Neural cell (in vitro differentiated cells): ENCODE measurements around the gene OPRL1. TPM values are rescaled to one million over a fixed set of nuclear protein-coding genes. Genes with fewer than 3 reads are reported as not detected.

Experiments used
- H2AFZ ChIP-seq: fragments of 200-600, 300-800 bp; sonication (generic), shearing (Covaris generic); 2 replicates; pipeline ENCODE4 v1.6.0; 2014; ENCODE audit warnings: low read depth, mild to moderate bottlenecking, antibody characterized with exemption, low read length, moderate library complexity
- H3F3A ChIP-seq: fragments of 200-600 bp; shearing (Covaris generic); 2 replicates; pipeline ENCODE4 v1.6.1; 2016; ENCODE audit warnings: mild to moderate bottlenecking, moderate library complexity, mixed read lengths, antibody characterized with exemption, low read length; ENCODE audit not compliant: insufficient read depth, poor library complexity, severe bottlenecking
- H3K27ac ChIP-seq: fragments of 200-600, 300-800 bp; sonication (generic), shearing (Covaris generic); 2 replicates; pipeline ENCODE4 v1.5.1; 2014; ENCODE audit warnings: mild to moderate bottlenecking, low read length, moderate library complexity
- H3K27me3 ChIP-seq: fragments of 300-800, 200-600 bp; sonication (generic), shearing (Covaris generic); 2 replicates; pipeline ENCODE4 v1.6.0; 2014; ENCODE audit warnings: mild to moderate bottlenecking, low read depth, low read length, moderate library complexity; ENCODE audit not compliant: insufficient read depth
- H3K36me3 ChIP-seq: fragments of 300-800, 200-600 bp; sonication (generic), shearing (Covaris generic); 2 replicates; pipeline ENCODE4 v1.5.1; 2014; ENCODE audit warnings: mild to moderate bottlenecking, antibody characterized with exemption, low read length, moderate library complexity; ENCODE audit not compliant: insufficient read depth
- H3K4me2 ChIP-seq: fragments of 300-800, 200-600 bp; sonication (generic), shearing (Covaris generic); 2 replicates; pipeline ENCODE4 v1.6.0; 2014; ENCODE audit warnings: mild to moderate bottlenecking, low read length
- H3K4me3 ChIP-seq: fragments of 300-800, 200-600 bp; sonication (generic), shearing (Covaris generic); 2 replicates; pipeline ENCODE4 v1.5.1; 2014; ENCODE audit warnings: mild to moderate bottlenecking, low read length, moderate library complexity
- H3K79me2 ChIP-seq: fragments of 200-600 bp; shearing (Covaris generic); replicated peaks from 2 replicates; pipeline ENCODE4 v1.6.0; 2014; ENCODE audit warnings: mild to moderate bottlenecking, low read length, moderate library complexity; ENCODE audit not compliant: insufficient read depth
- H3K9ac ChIP-seq: fragments of 300-800, 200-600 bp; sonication (generic), shearing (Covaris generic); 2 replicates; pipeline ENCODE4 v1.6.1; 2016; ENCODE audit warnings: mild to moderate bottlenecking, low read length, mixed read lengths
- H3K9me2 ChIP-seq: fragments of 200-600 bp; shearing (Covaris generic); 2 replicates; pipeline ENCODE4 v1.6.1; 2016; ENCODE audit warnings: mild to moderate bottlenecking, low read length, mixed read lengths; ENCODE audit not compliant: insufficient read depth
- H3K9me3 ChIP-seq: fragments of 200-600, 300-800 bp; sonication (generic), shearing (Covaris generic); 2 replicates; pipeline ENCODE4 v1.6.1; 2016; ENCODE audit warnings: mild to moderate bottlenecking, mixed run types, low read length, moderate library complexity, mixed read lengths
- H4K20me1 ChIP-seq: fragments of 200-600 bp; shearing (Covaris generic); 2 replicates; pipeline ENCODE4 v1.6.1; 2016; ENCODE audit warnings: mild to moderate bottlenecking, mixed run types; ENCODE audit not compliant: insufficient read depth
- EP300 ChIP-seq: fragments of 450-650 bp; conservative IDR thresholded peaks from 2 replicates; pipeline ENCODE4 v1.6.1; 2014; ENCODE audit warnings: antibody characterized with exemption, mild to moderate bottlenecking, moderate library complexity; ENCODE audit not compliant: poor library complexity, severe bottlenecking
- EZH2 ChIP-seq: fragments of 200-600, 300-800 bp; shearing (Covaris generic), sonication (generic); IDR thresholded peaks from 2 replicates; pipeline ENCODE4 v1.6.1; 2014; ENCODE audit warnings: antibody characterized with exemption, low read length, borderline replicate concordance, mild to moderate bottlenecking; ENCODE audit not compliant: insufficient read depth, poor library complexity, severe bottlenecking
- MXI1 ChIP-seq: fragments of 450-650 bp; conservative IDR thresholded peaks from 2 replicates; pipeline ENCODE4 v1.6.1; 2014; ENCODE audit warnings: antibody characterized with exemption, mild to moderate bottlenecking; ENCODE audit not compliant: poor library complexity, severe bottlenecking
- POLR2AphosphoS5 ChIP-seq: IDR thresholded peaks from 2 replicates; pipeline ENCODE4 v1.6.1; 2012
- RAD21 ChIP-seq: fragments of 450-650 bp; conservative IDR thresholded peaks from 2 replicates; pipeline ENCODE4 v1.6.1; 2014; ENCODE audit warnings: antibody characterized with exemption, mild to moderate bottlenecking, moderate library complexity
- SMC3 ChIP-seq: fragments of 450-650 bp; conservative IDR thresholded peaks from 2 replicates; pipeline ENCODE4 v1.6.1; 2014; ENCODE audit warnings: antibody characterized with exemption, mild to moderate bottlenecking, moderate library complexity; ENCODE audit not compliant: poor library complexity
- TAF1 ChIP-seq: IDR thresholded peaks from 2 replicates; pipeline ENCODE4 v1.6.1; 2012; ENCODE audit warnings: low read depth
- polyA plus RNA-seq: library from polyadenylated mRNA; depleted of rRNA; stranded (reverse); fragments of >200 nt; gene quantifications from 2 replicates; pipeline ENCODE4 v1.2.3, GENCODE V29; 2014
- TF ChIP-seq, protein P1 (sequence below): IDR thresholded peaks from 2 replicates; pipeline ENCODE4 v1.6.1; 2012; ENCODE audit warnings: borderline replicate concordance
- TF ChIP-seq, protein P2 (sequence below): fragments of 450-650 bp; IDR thresholded peaks from 2 replicates; pipeline ENCODE4 v1.5.1; 2014; ENCODE audit warnings: antibody characterized with exemption, mild to moderate bottlenecking, moderate library complexity; ENCODE audit not compliant: poor library complexity, severe bottlenecking

Gene OPRL1
- polyA plus RNA-seq, 1 donor from 2014 or later, result 18.3 TPM

DNA sequence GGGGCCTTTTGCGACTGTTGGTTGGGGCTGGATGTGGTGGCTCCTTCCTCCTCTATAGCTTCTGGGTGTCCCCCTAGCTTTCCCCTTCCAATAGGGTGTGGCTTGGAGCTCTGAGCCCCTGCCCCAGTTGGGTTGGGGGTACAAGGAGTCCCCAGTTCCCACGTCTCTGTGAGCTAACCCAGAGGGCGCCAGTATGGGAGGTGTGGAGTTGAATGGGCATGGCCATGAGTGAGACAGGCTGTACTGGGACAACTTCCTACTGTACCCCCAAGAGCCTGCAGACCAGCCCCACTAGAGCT, 42.7 kb upstream of the OPRL1 start:
- Histone ChIP-seq H2AFZ (no peak overlapping the region), H3K4me3 (no peak overlapping the region), H3K27me3 (peaks cover 54% of the 10 kb centered on the region), H3K4me2 (no peak overlapping the region), H3F3A (no peaks in the 10 kb centered on the region), H3K27ac (no peak overlapping the region), H3K36me3 (no peaks in the 10 kb centered on the region), H4K20me1 (no peaks in the 10 kb centered on the region), H3K79me2 (no peaks in the 10 kb centered on the region), H3K9me2 (no peaks in the 10 kb centered on the region), H3K9me3 (no peaks in the 10 kb centered on the region), H3K9ac (no peak overlapping the region)
- TF ChIP-seq EP300, result no peak
- TF ChIP-seq EZH2, result no peak
- TF ChIP-seq POLR2AphosphoS5, result no peak
- TF ChIP-seq MXI1, result no peak
- no peak for TF ChIP-seq TAF1
- no peak for TF ChIP-seq SMC3
- TF ChIP-seq, protein P1, sequence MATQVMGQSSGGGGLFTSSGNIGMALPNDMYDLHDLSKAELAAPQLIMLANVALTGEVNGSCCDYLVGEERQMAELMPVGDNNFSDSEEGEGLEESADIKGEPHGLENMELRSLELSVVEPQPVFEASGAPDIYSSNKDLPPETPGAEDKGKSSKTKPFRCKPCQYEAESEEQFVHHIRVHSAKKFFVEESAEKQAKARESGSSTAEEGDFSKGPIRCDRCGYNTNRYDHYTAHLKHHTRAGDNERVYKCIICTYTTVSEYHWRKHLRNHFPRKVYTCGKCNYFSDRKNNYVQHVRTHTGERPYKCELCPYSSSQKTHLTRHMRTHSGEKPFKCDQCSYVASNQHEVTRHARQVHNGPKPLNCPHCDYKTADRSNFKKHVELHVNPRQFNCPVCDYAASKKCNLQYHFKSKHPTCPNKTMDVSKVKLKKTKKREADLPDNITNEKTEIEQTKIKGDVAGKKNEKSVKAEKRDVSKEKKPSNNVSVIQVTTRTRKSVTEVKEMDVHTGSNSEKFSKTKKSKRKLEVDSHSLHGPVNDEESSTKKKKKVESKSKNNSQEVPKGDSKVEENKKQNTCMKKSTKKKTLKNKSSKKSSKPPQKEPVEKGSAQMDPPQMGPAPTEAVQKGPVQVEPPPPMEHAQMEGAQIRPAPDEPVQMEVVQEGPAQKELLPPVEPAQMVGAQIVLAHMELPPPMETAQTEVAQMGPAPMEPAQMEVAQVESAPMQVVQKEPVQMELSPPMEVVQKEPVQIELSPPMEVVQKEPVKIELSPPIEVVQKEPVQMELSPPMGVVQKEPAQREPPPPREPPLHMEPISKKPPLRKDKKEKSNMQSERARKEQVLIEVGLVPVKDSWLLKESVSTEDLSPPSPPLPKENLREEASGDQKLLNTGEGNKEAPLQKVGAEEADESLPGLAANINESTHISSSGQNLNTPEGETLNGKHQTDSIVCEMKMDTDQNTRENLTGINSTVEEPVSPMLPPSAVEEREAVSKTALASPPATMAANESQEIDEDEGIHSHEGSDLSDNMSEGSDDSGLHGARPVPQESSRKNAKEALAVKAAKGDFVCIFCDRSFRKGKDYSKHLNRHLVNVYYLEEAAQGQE, result no peak
- no peak for TF ChIP-seq RAD21
- TF ChIP-seq, protein P2, sequence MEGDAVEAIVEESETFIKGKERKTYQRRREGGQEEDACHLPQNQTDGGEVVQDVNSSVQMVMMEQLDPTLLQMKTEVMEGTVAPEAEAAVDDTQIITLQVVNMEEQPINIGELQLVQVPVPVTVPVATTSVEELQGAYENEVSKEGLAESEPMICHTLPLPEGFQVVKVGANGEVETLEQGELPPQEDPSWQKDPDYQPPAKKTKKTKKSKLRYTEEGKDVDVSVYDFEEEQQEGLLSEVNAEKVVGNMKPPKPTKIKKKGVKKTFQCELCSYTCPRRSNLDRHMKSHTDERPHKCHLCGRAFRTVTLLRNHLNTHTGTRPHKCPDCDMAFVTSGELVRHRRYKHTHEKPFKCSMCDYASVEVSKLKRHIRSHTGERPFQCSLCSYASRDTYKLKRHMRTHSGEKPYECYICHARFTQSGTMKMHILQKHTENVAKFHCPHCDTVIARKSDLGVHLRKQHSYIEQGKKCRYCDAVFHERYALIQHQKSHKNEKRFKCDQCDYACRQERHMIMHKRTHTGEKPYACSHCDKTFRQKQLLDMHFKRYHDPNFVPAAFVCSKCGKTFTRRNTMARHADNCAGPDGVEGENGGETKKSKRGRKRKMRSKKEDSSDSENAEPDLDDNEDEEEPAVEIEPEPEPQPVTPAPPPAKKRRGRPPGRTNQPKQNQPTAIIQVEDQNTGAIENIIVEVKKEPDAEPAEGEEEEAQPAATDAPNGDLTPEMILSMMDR, result no peak

DNA sequence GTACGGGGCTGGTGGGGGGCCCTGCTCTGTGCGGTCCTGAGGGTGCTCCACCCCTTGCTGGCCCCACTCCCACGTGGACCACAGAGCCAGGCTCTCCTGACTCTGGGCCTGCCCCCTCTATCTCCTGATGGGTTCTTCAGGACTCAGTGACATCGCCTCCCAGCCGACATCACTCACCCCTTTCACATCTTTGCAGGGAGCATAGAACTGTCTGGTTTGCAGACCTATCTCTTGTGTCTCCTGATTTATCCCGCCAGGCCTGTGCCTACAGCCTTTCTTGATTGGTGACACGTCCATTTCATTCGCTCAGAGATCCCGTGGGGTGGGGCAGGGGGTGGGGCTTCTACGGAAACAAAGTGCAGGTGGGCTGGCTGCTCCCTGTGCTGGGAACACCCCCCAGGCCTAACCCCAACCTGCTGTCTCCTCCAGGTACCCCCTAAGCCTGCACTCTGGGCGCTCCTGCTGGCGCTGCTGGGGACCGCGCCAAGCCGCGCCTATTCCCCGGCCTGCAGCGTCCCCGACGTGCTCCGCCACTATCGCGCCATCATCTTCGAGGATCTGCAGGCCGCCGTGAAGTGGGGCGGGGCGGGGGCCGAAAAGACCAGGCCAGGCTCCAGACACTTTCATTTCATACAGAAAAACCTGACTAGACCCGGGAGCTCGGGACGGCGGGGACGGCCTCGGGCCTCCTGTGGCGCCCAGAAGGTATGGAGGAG, 42.2 kb upstream of the OPRL1 start:
- Histone ChIP-seq H4K20me1 (no peaks in the 10 kb centered on the region), H3K9me3 (no peaks in the 10 kb centered on the region), H3K36me3 (no peaks in the 10 kb centered on the region), H3K9ac (no peak overlapping the region), H3K4me2 (no peak overlapping the region), H3F3A (no peaks in the 10 kb centered on the region), H3K27me3 (peaks cover 58% of the 10 kb centered on the region), H3K9me2 (no peaks in the 10 kb centered on the region), H3K79me2 (no peaks in the 10 kb centered on the region), H3K4me3 (peak overlapping the region; percentile 67), H3K27ac (no peak overlapping the region), H2AFZ (no peak overlapping the region)
- TF ChIP-seq EZH2, result no peak
- TF ChIP-seq MXI1, result no peak
- TF ChIP-seq EP300, result no peak
- no peak for TF ChIP-seq SMC3
- TF ChIP-seq, protein P1, result no peak
- no peak for TF ChIP-seq RAD21
- TF ChIP-seq, protein P2, result no peak
